HK-2 (cell line): Measurements from ENCODE around the gene FAH.

ENCODE experiments used
- DNase-seq: peaks from one replicate; pipeline ENCODE4 v3.0.0-alpha.2; 2018; ENCODE audit not compliant: unreplicated experiment

Gene FAH

DNA sequence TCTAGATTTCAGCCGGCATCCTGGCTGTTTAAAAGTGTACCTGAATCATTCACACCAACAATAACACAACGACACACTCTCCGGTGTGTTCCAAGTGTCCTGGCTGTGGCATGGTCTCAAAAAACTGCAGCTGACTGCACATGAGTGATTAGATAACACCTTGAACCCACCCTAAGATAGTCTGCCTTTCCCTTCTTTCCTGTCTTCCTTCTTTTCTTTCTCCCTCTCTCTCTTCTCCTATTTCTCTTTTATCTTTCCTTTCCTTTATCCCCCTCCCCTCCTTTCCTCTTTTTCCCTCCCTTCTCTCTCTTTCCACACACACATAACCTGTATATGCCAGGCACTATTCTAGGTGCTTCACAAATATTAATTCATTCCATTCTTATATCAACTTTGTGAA lies 1.2 kb upstream of the FAH start:
- DNase-seq: no peak

DNA sequence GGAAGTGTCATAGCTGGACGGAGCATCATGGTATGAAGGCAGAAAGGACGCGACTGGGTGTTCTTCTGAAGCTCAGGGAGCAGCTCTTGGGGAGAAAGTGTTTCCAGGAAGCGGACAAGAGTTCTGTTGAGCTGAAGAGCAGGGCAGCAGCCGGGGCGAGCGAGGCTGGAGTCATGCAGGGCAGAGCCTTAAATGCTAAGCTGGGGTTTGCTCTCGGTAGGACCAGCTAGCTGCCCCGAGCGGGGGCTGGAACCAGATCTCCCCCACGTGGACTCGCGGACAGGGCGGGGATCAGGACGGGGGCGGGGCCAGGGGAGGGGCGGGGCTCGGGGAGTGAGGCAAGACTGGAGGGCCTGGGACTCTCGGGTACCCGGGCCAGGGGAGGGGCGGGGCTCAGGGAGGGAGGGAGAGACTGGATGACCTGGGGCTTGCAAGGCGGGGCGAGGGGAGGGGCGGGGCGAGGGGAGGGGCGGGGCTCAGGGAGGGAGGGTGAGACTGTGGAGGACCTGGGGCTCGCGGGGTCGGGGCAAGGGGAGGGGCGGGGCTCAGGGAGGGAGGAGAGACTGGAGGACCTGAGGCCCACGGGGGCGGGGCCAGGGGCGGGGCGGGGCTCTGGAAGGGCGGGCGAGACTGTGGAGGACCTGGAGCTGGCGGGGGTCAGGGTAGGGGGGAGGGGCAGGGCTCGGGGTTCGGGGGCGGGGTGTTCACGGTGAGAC lies 461 bp upstream of the FAH start:
- DNase-seq: peak; percentile 92

- DNase-seq: no peak
These were observed 1.1 kb downstream of the FAH start for GRCh38 chr15:80153900-80154299.

GRCh38 chr15:80154336-80154735 lies 1.5 kb downstream of the FAH start:
- DNase-seq: no peak

- DNase-seq: no peak
These were observed 2.2 kb downstream of the FAH start for GRCh38 chr15:80155001-80155377.

DNA sequence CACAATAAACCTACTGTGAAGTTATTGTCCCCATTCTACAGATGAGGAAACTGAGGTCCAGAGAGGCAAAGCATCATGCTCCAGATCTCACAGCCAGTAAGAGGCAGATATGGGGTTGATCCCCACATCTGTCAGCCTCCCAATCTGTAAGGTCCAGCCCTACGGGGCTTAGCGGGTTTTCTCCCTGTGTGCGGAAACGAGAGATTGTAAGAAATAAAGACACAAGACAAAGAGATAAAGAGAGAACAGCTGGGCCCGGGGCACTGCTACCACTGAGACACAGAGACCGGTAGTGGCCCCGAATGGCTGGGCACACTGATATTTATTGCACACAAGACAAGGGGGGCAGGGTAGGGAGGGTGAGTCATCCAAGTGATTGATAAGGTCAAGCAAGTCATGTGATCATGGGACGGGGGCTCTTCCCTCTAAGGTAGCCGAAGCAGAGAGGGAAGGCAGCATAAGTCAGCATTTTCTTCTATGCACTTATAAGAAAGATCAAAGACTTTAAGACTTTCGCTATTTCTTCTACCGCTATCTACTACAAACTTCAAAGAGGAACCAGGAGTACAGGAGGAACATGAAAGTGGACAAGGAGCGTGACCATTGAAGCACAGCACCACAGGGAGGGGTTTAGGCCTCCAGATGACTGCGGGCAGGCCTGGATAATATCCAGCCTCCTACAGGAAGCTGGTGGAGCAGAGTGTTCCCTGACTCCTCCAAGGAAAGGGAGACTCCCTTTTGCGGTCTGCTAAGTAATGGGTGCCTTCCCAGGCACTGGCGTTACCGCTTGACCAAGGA lies 2.8 kb downstream of the FAH start:
- DNase-seq: peak; percentile 57

DNA sequence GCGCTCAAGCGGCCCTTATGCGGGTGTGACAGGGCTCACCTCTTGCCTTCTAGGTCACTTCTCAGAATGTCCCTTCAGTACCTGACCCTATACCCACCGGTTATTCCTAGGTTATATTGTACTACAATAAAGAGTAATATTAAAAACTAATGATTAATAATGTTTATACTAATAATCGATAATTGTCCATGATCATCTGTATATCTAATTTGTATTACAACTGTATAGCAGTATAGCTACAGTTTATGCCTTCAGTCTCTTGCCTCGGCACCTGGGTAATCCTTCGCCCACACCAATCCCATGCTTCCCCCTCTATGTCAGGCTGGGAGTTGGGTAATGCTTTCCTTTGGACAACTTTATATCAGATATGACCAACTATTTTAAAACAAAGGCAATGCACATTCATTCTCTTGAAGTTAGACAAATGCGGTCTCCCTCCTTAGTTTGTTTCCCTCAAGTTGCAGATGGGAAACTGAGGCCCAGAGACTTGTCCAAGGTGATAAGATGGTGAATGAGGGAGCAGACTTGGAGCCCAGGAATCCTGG lies 3.4 kb downstream of the FAH start:
- DNase-seq: no peak

GRCh38 chr15:80157215-80157614 lies 4.4 kb downstream of the FAH start:
- no peak for DNase-seq

DNA sequence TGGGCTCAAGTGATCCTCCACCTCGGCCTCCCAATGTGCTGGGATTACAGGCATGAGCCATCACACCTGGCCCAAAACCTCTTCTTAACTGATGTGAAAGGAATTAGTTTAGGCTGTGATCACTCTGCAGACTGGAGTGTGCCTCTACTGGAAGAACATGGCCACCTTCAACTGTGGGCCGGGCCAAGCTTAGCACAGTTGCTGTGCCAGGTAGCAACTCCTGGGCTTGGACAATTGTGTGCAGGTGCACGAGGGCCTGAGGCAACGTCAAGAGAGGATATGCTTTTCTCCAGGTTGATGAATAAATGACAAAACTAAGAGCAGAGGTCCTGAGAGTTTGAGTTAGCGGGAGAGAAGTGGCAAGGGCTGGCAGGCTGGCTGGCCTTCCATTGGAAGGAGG lies 6.5 kb downstream of the FAH start:
- no peak for DNase-seq

DNA sequence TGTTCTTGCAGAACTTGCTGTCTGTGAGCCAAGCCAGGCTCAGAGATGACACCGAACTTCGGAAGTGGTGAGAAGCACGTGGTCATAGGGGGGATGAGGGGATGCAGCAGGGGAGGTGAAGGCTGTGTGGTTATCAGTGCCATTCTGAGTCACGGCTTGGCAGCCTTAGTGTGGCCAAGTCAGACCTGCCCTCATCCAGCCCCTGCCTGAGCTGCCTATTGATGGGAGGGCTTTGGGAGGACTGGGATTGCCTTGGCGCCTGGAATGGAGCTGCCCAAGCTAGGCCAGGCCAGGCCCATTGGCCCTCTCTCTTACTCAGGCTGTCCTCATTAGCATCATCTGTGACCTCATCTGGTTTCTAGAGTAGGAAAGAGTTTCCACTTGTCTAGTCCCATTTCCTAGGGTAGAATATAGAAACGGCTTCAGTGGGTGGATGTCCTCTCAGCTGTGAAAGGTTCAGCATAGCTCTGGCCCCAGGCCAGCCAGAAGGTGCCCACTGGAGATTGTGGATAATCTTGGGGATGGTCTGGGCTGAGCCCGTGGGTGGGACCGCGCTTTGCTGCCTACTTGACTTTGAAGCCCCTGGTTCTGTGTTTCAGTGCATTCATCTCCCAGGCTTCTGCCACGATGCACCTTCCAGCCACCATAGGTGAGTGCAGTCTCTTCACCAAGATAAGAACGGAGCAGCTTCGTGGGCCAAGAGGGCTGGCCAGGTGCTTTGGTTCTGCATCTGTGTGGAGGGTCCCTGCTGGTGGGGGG lies 7.2 kb downstream of the FAH start:
- peak; percentile 82 for DNase-seq

GRCh38 chr15:80160570-80161156 lies 7.9 kb downstream of the FAH start:
- DNase-seq: peak; percentile 82

DNA sequence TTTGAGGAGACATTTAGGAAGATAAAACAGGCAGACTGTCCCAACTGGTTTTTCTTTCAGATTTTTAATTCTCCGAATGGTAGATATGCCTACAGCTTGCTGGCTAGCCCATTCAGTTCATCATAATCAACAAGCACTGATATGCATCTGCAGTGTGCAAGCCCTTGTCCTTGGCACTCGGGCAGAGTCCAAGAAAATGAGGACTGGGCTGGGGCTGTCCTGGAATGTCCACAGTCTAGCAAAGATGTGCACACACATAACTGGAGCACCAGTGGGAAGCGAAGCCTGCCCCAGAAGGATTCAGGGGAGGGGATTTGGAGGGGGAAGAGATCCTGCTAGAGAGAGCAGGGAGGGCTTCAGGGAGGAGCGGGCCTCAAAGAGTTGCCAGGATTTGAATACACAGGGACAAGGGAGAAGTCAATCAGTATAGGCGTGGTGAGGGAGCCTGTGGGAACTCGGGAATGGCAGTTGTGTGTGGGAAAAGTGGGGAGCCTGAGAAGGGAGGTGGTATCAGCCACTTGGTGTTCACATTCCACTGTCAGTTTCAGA lies 8.7 kb downstream of the FAH start:
- no peak for DNase-seq

GRCh38 chr15:80162059-80162554 lies 9.3 kb downstream of the FAH start:
- no peak for DNase-seq

DNA sequence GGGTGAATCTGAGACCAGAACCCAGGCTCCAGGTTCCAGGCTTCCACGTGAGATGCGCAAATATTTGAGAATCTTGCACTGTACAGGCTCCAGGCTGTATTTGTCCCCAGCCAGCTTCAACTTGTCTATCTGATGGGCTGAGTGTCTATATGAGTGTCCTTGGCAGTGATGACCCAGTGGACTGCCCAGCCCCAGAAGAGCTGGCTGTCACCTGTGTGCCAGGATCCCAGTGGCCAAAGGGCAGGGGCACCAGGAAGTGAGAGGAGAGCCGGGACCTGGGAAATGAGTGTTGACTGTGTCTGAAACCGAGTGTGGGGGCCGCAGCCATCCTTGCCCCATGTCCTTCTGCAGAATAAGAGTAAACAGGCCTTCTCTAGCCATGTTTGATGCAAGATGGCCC lies 10.4 kb downstream of the FAH start:
- no peak for DNase-seq

GRCh38 chr15:80163897-80164296 lies 11.1 kb downstream of the FAH start:
- no peak for DNase-seq

- no peak for DNase-seq
These were observed 15.1 kb downstream of the FAH start for GRCh38 chr15:80167936-80168335.

DNA sequence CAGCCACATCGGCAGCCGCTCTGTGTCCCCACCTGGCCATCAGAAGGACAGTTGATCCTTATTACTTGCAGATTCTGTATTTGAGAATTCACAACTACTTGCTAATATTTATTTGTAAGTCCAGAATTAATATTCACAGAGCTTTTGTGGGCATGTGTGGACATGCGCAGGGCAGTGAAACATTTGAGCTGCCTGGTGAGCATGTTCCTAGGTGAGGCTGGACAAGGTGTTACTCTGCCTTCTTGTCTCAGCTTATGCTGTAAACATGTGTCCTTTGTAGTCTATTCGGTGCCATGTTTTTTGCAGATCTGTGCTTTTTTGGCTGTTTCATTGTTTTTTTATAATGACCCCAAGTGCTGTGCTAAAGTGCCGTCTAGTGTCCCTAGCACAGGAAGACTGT lies 15.6 kb downstream of the FAH start:
- DNase-seq: no peak

GRCh38 chr15:80169768-80170357 lies 17.1 kb downstream of the FAH start:
- no peak for DNase-seq

- DNase-seq: no peak
These were observed 17.8 kb downstream of the FAH start for GRCh38 chr15:80170596-80170995.

GRCh38 chr15:80171787-80172186 lies 19.0 kb downstream of the FAH start:
- no peak for DNase-seq

DNA sequence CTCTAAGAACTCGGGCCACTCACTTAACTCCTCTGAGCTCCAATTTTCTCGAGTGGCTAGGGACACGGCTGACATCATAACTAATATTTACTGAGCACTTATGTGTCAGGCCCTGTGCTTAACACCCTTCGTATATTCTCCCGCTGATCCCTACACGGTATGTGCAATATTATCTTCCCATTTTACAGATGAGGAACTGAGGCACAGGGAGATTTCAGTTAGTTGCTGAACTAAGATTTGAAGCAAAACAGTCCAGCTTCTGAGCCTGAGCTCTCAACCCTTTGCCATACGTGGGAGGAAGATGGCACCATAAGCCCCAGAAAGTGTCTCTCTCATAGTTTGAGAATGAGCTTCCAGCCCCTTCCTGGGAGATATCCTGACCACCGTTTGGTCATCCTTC lies 19.6 kb downstream of the FAH start:
- DNase-seq: no peak
